Fibroblast of villous mesenchyme (primary cell): Measurements from ENCODE around the gene DAPK2. TPM values are rescaled to one million over a fixed set of nuclear protein-coding genes. Genes with fewer than 3 reads are reported as not detected.

Experiments used
- DNase-seq: peaks from one replicate; pipeline ENCODE4 v3.0.0-alpha.2; 2010; ENCODE audit warnings: low read depth
- H3K4me3 ChIP-seq: 2 replicates; pipeline ENCODE4 v1.5.1; 2011; ENCODE audit warnings: low read depth, mild to moderate bottlenecking, low read length
- total RNA-seq: library from RNA; depleted of rRNA; stranded (reverse); fragments of >200 nt; gene quantifications from 2 replicates; pipeline ENCODE4 v1.2.3, GENCODE V29; 2012
- TF ChIP-seq, protein P1 (sequence below): IDR thresholded peaks from 2 replicates; pipeline ENCODE4 v1.5.1; 2012; ENCODE audit warnings: low read depth, mild to moderate bottlenecking, low read length; ENCODE audit not compliant: insufficient read depth

The DAPK2 gene
- total RNA-seq, 1 donor, result 8.2 TPM

GRCh38 chr15:63943829-63944680 lies 102.2 kb downstream of the DAPK2 start:
- TF ChIP-seq, protein P1, sequence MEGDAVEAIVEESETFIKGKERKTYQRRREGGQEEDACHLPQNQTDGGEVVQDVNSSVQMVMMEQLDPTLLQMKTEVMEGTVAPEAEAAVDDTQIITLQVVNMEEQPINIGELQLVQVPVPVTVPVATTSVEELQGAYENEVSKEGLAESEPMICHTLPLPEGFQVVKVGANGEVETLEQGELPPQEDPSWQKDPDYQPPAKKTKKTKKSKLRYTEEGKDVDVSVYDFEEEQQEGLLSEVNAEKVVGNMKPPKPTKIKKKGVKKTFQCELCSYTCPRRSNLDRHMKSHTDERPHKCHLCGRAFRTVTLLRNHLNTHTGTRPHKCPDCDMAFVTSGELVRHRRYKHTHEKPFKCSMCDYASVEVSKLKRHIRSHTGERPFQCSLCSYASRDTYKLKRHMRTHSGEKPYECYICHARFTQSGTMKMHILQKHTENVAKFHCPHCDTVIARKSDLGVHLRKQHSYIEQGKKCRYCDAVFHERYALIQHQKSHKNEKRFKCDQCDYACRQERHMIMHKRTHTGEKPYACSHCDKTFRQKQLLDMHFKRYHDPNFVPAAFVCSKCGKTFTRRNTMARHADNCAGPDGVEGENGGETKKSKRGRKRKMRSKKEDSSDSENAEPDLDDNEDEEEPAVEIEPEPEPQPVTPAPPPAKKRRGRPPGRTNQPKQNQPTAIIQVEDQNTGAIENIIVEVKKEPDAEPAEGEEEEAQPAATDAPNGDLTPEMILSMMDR, result no peak
- no peak overlapping the region for H3K4me3 ChIP-seq
- DNase-seq, result no peak

- TF ChIP-seq, protein P1, result no peak
- H3K4me3 ChIP-seq, result no peak overlapping the region
- no peak for DNase-seq
Observed at GRCh38 chr15:63942486-63943365, 103.6 kb downstream of the DAPK2 start.

DNA sequence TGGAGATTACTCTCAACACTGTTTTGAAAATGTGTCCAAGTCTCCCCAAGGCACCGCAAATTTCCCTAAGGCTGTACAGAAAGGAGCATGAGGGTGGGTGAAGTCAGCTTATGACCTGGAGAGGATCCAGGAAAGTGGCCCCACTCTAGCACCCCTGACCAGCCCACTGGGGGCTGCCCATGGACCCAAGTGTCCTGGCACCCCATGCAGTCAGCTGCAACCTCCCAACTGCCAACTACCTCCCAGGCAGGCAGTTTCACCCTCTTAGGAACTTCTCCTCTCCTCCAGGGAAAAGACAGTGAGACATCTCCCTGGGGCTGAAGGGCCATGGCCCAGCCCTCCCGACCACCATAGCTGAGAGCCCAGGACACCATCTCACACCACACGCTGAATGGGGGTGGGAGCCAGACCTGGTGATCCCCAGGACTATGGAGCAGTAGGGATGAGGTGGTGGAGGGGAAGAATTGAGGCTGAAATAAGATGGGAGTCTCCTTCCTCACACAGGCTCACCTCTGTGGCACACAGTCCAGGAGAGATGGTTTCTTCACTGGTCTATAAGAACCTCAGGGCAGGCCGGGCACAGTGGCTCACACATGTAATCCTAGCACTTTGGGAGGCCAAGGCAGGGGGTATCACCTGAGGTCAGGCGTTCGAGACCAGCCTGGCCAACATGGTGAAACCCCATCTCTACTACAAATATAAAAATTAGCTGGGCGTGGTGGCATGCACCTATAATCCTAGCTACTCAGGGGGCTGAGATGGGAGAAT lies 104.4 kb downstream of the DAPK2 start:
- TF ChIP-seq, protein P1, result no peak
- DNase-seq, result no peak
- no peak overlapping the region for H3K4me3 ChIP-seq

GRCh38 chr15:63940966-63941620 lies 105.2 kb downstream of the DAPK2 start:
- TF ChIP-seq, protein P1, result no peak
- no peak for DNase-seq

GRCh38 chr15:63939531-63940130 lies 106.7 kb downstream of the DAPK2 start:
- DNase-seq, result peak; percentile 80
- no peak overlapping the region for H3K4me3 ChIP-seq
- TF ChIP-seq, protein P1, result no peak

More at GRCh38 chr15:63940966-63941620, 105.2 kb downstream of the DAPK2 start:
- H3K4me3 ChIP-seq, result no peak overlapping the region
